NK-92 (cell line): Measurements from ENCODE around the gene ZMAT5.

ENCODE experiments used
- DNase-seq: peaks from one replicate; lab custom pipeline; 2025; ENCODE audit not compliant: unreplicated experiment; lab: John Stamatoyannopoulos, UW

The ZMAT5 gene

DNA sequence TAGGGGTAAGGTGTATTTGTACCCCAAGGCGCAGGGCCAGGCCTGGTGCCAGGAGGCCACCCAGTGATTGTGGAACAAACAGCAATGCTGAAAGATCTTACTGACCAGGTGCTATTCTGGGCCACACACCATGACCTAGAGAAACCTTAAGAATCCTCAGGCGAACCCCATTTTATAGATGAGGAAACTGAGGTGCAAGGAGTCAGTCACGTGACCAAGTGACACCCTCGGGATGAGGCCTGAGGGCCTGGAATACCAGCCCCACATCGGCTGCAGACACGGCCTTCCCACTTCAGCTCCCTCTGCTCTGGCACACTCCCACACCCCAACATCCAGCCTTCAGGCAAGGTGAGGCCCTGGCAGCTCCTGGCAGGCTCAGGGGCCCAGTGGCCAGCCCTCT is 33.9 kb downstream of the ZMAT5 start:
- DNase-seq, result no peak

DNA sequence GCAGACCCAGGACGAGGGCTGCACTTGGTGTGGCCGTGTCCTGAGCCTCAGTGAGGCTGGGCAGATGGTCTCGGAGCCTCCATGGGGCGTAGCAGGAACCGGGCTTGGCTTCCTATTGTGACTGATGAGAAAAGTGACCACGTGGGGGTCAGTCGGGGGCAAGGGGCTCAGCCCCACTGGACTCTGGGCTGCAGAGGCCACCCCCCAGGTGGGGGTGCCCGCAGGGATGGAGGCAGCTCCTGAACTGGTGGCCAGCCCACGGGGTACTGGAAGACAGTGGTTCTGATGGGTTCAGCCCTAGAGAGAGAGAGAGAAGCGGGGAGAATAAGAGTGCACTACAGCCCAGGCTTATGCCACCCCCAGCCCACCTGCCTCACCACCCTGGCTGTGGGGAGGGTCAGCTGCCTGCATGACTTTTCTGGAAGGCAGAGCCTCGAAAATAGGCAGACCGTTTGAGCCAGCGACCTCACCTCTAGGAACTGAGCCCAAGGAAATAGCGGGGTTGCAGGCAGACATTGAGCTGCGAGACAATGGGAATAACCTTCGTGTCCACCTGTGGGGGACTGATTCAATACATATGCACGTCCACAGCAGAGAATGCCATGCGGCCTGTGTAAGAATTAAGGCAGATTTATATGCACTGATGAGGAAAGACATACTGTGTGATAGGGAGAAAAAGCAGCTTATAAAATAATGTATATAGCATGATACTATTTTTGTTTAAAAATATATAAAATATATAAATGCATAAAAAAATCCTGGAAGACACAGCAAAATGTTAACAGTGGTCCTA is 35.6 kb downstream of the ZMAT5 start:
- no peak for DNase-seq

DNA sequence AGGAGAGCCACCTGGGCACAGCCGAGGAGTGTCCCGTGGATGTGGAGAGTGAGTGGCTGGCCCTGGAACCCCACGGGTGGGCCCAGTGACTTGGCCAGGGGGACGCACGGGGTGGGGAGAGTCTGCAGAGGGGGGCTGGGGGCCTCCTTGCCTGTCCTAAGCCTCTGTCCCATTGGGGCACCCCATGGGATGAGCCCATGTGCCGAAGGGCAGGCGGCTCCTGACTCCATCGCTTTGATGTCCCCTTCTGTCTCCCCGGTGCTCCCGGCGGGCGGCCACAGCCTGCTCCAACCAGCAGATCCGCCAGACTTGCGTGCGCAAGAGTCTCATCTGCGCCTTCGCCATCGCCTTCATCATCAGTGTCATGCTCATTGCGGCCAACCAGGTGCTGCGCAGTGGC is 37.6 kb downstream of the ZMAT5 start:
- DNase-seq, result no peak

DNA sequence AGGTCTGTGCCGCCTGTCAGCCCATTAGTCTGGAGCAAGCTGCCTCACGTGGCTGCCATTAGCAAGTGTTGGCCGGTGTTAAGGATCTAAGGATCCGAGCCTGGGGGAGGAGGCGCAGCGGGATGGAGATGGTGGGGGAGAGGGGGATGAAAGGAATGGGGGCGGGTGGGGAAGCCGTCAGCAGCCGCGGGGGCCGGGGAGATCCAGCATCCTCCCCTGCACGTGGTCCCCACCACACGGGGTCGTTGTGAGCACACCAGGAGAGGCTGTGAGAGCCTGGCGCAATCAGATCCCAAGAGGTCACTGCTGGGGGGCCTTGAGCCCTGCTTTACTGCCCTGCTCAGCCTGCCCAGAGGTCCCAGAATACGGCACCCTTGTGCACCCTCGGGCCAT is 39.7 kb downstream of the ZMAT5 start:
- no peak for DNase-seq

DNA sequence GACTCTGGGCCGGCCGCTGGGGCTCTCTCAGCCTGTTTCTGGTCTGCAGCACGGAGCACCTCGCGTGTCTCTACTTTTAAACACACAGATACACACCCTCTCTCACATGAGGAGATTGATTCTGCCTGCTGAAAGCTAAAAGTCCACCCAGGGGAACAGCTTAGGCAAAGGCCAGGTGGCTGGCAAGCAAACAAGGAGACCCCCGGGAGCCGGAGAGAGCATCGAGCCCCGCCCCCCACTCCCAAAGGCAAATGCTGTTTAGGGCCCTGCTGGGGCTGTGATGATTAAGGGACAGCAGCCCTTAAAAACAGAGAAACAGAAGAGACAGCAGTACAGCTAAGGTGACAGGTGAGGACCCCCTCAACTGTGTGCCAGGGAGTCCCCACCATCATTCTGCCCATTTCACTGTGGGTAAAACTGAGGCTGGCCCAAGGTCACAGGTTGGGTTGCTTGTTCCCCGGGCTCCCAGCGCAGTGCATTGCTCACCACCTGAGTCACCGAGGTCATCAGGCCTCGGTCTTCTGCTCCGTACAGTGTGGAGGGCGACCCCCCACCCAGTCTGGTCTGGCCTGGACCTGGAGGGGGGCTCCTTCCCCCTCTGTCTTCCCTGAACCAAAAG is 40.2 kb downstream of the ZMAT5 start:
- no peak for DNase-seq

DNA sequence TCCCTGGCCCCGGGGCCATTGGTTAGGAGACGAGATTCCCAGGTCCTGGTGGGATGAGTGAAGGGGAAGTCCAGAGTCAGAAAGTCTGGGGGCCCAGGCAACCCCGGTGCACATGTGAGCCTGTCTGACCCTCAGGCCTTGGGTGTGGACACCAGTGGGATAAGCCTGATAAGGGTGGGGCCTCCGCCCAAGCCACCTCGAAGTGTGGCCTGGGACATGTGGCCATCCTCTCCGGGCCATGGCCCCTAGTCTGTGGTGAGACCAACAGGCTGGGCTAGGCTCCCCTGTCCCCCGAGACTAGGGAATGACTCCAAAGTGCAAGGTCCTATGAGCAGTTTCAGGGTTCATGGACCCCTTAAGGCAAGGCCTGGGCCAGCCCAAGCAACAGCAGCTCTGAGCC is 40.7 kb downstream of the ZMAT5 start:
- no peak for DNase-seq

DNA sequence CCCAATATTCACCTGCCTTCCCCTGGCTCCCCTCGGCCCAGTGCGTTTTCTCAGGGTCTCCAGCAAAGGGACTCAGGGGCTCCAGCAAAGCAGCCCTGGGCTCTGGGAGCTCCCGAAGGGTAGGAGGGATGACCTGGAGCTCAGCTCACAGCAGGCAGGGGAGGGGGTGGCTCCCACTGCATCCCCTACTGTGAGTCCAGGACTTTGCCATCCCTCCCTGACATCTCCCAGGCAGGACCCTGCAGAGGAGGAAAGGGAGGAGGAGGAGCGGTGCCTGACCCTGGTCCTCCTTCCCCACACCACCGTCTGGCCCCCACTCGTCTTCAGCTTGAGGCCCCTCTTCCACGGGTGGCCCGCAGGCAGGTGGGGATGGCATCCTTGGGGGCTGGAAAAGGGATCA is 42.0 kb downstream of the ZMAT5 start:
- no peak for DNase-seq

DNA sequence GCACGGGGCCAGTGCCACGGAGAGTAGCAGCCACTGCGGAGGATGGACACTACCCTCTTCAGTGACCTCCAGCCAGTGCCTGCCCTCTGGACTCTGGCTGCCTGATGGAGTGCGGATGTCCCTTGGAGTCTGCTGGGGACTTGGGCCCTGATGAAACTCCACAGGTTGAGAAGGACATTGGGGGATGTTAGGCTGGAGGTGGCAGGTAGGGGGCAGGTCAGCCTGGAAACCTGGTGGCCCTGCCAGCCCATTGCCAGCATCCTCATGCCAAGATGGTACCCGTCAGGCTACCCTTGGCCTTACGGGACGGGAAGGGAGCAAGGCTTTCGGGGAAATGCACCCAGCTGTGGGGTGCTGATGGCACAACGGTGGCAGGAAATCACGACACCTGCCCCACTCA is 43.0 kb downstream of the ZMAT5 start:
- no peak for DNase-seq

DNA sequence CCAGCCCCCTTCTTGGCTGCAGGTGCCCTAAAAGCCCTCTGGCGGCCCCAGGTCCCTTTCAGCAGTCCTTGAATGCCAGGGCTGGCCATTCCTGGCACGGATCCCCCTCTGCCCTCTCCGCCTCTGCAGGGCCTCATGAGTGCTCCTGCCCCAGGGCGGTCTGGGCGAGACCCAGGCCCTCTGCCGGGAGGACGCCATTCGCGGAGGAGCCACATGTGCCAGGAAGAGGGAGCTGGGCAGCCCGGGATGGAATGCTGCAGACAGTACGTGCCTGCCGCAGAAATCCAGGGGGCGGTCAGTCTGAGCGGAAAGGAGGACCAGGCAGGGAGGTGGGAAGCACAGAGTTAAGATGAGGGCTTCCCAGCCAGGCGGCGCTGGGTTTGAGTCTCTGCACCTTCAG is 44.2 kb downstream of the ZMAT5 start:
- no peak for DNase-seq

DNA sequence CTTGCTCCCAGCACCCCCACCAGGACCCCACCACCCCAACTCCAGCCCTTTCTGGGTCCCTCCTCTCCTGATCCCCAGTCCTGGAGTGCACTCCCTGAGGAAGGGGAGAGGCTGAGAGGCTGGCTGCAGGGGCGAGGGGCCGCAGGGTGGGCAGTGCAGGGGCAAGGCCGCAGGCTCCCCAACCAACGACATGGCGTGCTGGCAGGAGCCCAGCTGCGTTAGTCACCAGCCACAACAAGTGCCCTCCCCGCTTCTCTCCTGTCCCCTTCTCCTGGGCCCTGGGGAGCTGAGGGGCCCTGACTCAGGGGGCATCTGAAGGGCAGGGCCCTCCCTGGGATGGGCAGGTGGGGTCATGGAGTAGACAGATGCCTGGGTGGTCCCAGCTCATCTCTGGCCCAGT is 44.7 kb downstream of the ZMAT5 start:
- DNase-seq, result no peak

DNA sequence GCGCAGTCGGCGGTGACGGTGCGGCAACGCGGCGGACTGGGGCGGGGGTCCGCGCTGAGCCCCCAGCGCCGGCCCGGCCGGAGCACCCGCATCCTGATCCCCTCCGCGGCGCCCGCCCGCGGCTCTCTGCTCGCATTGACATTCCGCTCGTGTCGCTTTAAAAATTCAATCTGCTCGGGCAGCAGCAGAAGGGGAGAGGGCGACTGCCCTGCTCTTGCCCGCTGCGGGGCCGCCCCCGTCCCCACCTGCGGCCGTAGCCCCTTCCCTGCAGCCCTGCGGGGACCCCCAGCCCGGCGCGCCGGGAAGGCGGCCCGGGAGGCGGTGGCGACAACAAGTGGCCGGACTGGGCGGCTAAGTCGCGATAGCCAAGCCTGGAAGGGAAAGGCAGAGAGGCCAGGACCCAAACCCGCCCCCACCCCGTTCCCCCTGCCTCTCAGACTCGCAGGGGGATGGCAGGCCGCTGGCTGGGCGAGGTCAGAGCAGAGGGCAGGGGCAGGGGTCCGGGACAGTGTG is 45.9 kb downstream of the ZMAT5 start:
- DNase-seq, result no peak

DNA sequence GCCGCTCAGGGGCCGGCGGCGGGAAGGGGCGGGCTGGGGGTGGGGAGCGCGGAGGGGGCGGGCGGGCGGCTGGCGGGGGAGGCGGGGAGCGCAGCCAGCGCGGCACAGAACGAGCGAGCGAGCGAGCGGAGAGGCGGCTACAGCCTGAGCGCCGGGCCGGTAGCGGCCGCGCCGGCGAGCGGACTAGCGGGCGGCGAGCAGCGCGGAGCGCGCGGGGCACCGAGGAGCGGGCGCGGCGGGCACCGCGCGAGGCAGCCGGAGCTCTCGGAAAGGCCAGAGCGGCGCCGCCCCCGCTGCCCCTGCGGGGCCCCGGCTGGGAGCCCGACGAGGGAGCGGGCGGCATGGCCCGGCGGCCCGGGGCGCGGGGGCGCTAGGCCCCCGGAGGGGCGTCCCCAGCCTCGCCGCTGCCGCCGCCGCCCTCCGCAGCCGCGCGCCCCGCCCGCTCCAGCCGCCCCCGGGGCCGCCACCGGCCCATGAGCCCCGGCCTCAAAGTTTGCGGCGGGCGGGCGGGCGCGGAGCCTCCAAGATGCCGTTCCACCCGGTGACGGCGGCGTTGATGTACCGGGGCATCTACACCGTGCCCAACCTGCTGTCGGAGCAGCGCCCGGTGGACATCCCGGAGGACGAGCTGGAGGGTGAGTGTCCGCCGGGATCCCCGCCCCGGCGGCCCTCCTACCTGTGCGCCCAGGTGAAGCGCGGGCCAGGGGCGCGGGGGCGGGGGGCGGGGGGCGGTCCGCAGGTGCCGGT is 46.7 kb downstream of the ZMAT5 start, which contains the start of gene CABP7:
Gene CABP7 (plus strand): TSS at position 105 of the 747 bp plus-strand sequence. CDS start 422 bp downstream, at position 527.
- DNase-seq, result no peak

DNA sequence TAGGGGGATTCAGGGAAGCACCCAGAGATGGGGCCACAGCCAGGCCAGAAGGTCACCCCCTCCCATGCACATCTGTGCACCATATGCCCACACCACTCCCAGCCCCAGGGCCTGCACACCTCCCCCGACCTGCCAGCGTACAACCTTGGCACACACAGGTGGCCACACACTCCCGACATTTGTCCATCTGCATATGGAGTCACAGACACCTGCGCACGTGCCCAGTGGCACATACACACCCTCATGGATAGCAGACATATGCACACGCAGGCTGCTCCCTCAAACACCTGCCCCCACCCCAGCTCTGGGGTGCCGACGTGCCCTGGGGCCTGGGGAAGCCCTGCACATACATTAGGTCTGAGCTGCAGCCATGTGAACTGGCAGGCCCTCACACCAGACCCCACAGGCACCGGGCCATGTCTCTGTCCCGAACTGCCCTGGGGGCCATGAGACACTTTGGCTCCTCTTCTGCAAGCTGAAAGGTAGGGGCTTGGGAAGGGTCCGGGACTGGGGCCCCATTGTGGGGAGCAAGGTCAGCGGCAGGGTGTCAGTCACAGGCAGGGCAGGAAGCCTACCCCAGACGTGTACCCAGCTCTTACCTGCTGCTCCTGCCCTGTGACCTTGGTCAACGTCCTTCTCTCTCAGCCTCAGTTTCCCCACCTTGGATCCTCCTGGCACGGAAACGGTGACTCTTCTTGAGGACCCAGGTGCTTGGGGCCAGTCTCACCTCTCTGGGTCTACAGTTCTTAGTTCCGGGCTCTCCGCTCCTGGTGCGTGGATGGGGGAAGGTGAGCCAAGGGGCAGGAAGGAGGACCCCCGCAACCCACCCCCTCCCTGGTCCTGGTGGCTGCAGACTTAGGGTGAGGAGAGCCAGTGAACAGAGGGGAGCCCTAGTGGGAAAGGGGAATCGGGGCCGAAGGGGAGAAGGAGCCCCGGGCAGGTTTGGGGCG is 47.6 kb downstream of the ZMAT5 start:
- DNase-seq, result no peak

DNA sequence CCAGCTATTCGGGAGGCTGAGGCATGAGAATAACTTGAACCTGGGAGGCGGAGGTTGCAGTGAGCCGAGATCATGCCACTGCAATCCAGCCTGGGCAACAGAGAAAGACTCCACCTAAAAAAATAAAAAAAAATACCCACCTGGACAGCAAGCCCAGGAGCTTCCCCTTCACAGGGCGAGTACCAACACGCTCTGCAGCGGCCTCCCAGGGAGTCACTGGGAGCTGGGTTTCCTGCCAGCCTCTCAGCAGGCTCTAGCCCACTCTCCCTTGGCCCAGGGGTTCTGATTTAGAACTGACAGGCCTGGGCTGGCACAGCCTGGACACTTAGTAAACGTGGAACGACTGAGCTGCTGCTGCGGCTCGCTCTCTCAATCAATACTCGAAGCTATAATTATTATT is 49.0 kb downstream of the ZMAT5 start:
- DNase-seq, result no peak

DNA sequence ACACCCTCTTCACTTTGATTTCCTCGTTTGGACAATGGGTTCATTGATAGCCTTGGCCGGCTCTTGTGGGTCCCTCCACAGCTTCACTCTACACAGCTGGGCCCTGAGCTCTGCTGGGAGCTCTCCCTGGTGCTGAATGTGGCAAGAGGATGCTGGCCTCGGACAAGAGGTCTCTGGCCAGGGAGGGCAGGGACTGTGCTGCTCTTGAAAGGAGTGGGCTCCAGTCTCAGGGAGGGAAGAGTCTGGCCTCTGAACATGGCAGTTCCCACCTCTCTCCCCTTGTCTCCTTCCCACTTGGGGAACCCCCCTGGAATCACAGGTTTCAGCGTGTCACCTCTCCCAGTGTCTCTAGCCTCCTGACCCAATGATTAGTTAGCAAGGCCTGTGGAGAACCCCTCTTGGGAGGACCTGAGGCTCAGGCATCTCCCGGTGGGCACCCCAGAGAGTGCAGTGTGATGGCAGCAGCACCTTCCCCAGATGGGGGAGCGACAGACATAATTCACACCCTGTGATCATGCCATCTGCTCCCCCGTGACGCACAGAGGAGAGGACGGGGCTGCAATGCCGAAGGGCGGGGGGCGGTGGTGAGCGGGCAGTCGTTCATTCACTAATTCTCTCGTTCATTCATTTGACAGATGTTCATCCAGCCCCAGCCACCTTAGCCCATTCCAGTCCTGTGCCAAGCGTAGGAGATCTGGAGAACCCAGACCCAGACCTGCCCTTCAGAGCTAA is 49.8 kb downstream of the ZMAT5 start:
- no peak for DNase-seq

DNA sequence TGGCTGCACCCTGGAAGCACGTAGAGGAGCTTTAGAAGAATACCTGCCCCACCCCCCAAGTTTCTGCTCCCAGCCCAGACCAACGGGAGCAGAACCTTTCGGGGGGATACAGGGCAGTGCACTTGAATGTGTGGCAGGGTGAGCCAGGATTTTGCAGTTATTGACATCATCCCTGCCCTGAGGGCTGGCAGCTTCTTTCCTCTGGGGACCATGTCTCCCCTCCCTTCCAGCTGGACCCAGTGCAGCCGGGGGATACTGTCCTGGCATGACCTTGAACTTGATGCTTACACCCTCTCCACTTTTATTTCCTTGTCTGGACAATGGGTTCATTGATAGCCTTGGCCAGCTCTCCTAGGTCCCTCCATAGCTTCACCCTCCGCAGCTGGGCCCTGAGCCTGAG is 51.1 kb downstream of the ZMAT5 start:
- DNase-seq, result no peak

DNA sequence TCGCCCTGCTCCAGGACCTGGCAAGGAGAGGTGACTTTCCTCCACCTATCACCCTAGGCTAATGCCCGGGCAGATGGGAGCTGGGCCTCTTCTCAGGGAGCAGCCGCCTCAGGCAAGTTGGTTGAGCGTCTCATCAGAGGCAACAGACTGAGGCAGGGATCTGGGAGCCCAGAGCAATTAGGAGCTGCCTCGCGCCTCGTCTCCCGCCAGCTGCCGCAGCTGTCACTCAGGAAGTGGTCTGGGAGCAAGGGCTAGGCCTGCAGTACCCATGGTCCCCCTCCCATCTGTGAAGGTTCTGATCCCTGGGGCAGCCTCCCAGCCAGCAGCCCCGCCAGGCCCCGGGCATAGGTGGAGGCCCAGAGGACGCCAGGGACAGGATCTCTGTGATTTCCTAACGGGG is 51.6 kb downstream of the ZMAT5 start:
- DNase-seq, result no peak

DNA sequence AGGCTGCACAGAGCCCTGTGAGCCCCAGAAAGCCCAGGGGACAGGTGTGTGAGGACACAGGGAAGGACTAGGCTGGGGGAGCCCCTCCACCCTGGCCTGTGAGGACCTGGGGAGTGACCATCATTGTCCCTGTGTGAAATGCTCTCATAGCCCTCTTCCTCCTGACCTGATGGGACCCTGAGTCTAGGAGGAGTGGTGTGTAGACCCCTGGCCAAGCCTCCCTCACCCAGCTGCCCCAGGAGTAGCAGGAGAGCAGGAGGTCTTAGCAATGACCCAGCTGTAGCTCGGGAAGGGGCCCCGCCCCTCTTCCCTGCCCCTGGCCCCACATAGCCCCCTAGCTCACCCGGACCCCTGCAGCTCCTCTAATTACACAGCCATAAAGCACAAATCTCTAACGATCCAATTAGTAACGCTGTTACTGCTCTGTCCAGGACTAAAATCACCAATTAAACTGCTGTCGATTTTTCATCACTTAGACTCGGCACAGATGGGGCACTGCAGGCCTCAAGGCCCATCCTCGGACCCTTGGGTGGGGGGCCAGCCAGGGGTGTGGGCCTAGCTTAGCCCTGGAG is 53.6 kb downstream of the ZMAT5 start:
- DNase-seq, result no peak

DNA sequence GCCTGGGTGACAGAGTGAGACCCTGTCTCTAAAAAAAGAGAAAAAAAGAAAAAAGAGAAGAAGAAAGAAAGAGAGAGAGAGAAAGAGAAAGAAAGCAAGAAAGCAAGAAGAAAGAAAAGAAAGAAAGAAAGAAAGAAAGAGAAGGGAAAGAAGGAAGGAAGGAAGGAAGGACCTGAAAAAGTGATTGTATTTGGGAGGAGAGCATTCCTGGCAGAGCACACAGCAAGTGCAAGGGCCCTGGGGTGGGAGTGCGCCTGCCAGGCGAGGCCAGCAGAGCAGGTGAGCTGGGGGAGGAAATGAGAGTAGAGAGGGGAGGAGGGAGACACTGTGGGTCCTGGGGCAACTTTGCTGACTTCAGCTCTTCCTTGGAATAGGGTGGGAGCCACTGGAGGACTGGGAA is 54.7 kb downstream of the ZMAT5 start:
- DNase-seq, result no peak
